Thyroid gland (tissue), 4 donors: ENCODE data around the gene RIPOR1. TPM values are rescaled to one million over a fixed set of nuclear protein-coding genes. Genes with fewer than 3 reads are reported as not detected.

Source experiments
- DNase-seq, 2 donors: peaks; one replicate each; pipeline ENCODE4 v3.0.0-alpha.2; 2019
- H3K27ac ChIP-seq, 3 donors: fragments of 200-600 bp; sonication (generic); 1 replicate in 2 of 3; 2 replicates in 1 of 3; pipeline ENCODE4 v1.5.1; 2016 to 2019; ENCODE audit warnings: mild to moderate bottlenecking in 1 of 3, moderate library complexity in 1 of 3
- H3K27me3 ChIP-seq: fragments of 200-600 bp; sonication (generic); one replicate; pipeline ENCODE4 v1.5.1; 2019
- H3K36me3 ChIP-seq, 2 donors: fragments of 200-600 bp; sonication (generic); one replicate each; pipeline ENCODE4 v1.5.1; 2016 to 2019
- H3K4me1 ChIP-seq, 2 donors: fragments of 200-600 bp; sonication (generic); one replicate each; pipeline ENCODE4 v1.5.1; 2017 to 2019
- H3K4me3 ChIP-seq, 3 donors: fragments of 200-600 bp; sonication (generic); replicated peaks in 1 of 3; 1 replicate in 2 of 3; 2 replicates in 1 of 3; pipeline ENCODE4 v1.5.1; 2016; ENCODE audit warnings: mild to moderate bottlenecking in 1 of 3
- H3K9me3 ChIP-seq: fragments of 200-600 bp; sonication (generic); one replicate; pipeline ENCODE4 v1.5.1; 2017
- CTCF ChIP-seq, 6 experiments: fragments of 200-600 bp in 3 of 6; fragments of 450-650 bp in 3 of 6; sonication (generic) in 3 of 6; IDR thresholded peaks; one replicate each; pipeline ENCODE4 v1.5.1; 2016 to 2019; ENCODE audit warnings: antibody characterized with exemption in 6 of 6, mild to moderate bottlenecking in 2 of 6, inconsistent platforms in 1 of 6, moderate library complexity in 1 of 6
- POLR2A ChIP-seq, 2 donors: fragments of 450-650 bp; IDR thresholded peaks; one replicate each; pipeline ENCODE4 v1.6.1; 2017; ENCODE audit warnings: antibody characterized with exemption in 2 of 2, mild to moderate bottlenecking in 2 of 2, moderate library complexity in 1 of 2
- WGBS, 2 donors: methylation state at CpG; one replicate each; pipeline ENCODE4 v1.1.5; 2017; 5-methylcytosine and 5-hydroxymethylcytosine counted together
- intact Hi-C: fragments of 100-400 bp; cut with DNase I; formaldehyde crosslinking; loops from one replicate; pipeline ENCODE4 v1.15.1; 2023
- total RNA-seq, 4 donors: library from RNA; depleted of rRNA; stranded (reverse); fragments of >200 nt; gene quantifications; one replicate each; pipeline ENCODE4 v1.2.3, GENCODE V29; 2016

RIPOR1 gene
- total RNA-seq, 4 donors from 2014 or later = 21.3 to 57.1 (median 41.2) TPM

- 92 to 100% methylated on average over 1 of the region's 1 CpG for WGBS, 2 donors
- no peak overlapping the region for H3K27ac ChIP-seq
- no peak overlapping the region for H3K4me3 ChIP-seq
- peaks cover 38 to 40% of the 10 kb centered on the region in 2 donors for H3K36me3 ChIP-seq
- H3K27me3 ChIP-seq = no peaks in the 10 kb centered on the region
- peaks cover 27 to 42% of the 10 kb centered on the region in 2 donors for H3K4me1 ChIP-seq
- TF ChIP-seq CTCF (IDR thresholded peaks at IDR 0.05) = no peak
- no peak for TF ChIP-seq POLR2A (IDR thresholded peaks at IDR 0.05)
- intact Hi-C loops = loop anchor here (5.0 kb wide), 1 partner anchor 407 kb away; no protein-coding TSS in a partner anchor
- no peak for DNase-seq
- no peaks in the 10 kb centered on the region for H3K9me3 ChIP-seq
These were observed 12.1 kb downstream of the RIPOR1 start for GRCh38 chr16:67540756-67541155.

- WGBS, 2 donors = 70 to 79% methylated on average over 7 to 10 of the region's 14 CpGs
- peak; percentile 54 to 75 for DNase-seq
- Histone ChIP-seq H3K27ac (no peak overlapping the region), H3K36me3 (peaks cover 43% of the 10 kb centered on the region in 2 donors), H3K4me3 (no peak overlapping the region), H3K4me1 (peaks cover 24 to 42% of the 10 kb centered on the region in 2 donors), H3K27me3 (no peaks in the 10 kb centered on the region), H3K9me3 (no peaks in the 10 kb centered on the region)
- intact Hi-C loops = loop anchor here (5.0 kb wide), 1 partner anchor 406 kb away; no protein-coding TSS in a partner anchor
- no peak for TF ChIP-seq CTCF (IDR thresholded peaks at IDR 0.05)
- TF ChIP-seq POLR2A (IDR thresholded peaks at IDR 0.05) = no peak
These were observed 13.0 kb downstream of the RIPOR1 start for GRCh38 chr16:67541391-67542263.

- Histone ChIP-seq H3K4me1 (peaks cover 20 to 44% of the 10 kb centered on the region in 2 donors), H3K9me3 (no peaks in the 10 kb centered on the region), H3K27me3 (no peaks in the 10 kb centered on the region), H3K36me3 (peaks cover 43% of the 10 kb centered on the region in 2 donors), H3K4me3 (no peak overlapping the region), H3K27ac (no peak overlapping the region)
- intact Hi-C loops = loop anchor here (5.0 kb wide), 1 partner anchor 405 kb away; no protein-coding TSS in a partner anchor
- TF ChIP-seq POLR2A (IDR thresholded peaks at IDR 0.05) = no peak
- TF ChIP-seq CTCF (IDR thresholded peaks at IDR 0.05) = no peak
- peak; percentile 31 to 35 for DNase-seq
These were observed 13.8 kb downstream of the RIPOR1 start for GRCh38 chr16:67542464-67542863.

GRCh38 chr16:67543036-67543435, 14.4 kb downstream of the RIPOR1 start:
- no peak overlapping the region for H3K4me3 ChIP-seq
- TF ChIP-seq CTCF (IDR thresholded peaks at IDR 0.05) (no peak), POLR2A (IDR thresholded peaks at IDR 0.05) (no peak)
- WGBS, 2 donors = 98 to 100% methylated on average over 3 to 4 of the region's 8 CpGs
- peaks cover 43% of the 10 kb centered on the region in 2 donors for H3K36me3 ChIP-seq
- DNase-seq = no peak
- H3K9me3 ChIP-seq = no peaks in the 10 kb centered on the region
- intact Hi-C loops = loop anchor here (5.0 kb wide), 1 partner anchor 404 kb away; no protein-coding TSS in a partner anchor
- H3K27me3 ChIP-seq = no peaks in the 10 kb centered on the region
- H3K27ac ChIP-seq = no peak overlapping the region
- peaks cover 23 to 50% of the 10 kb centered on the region in 2 donors for H3K4me1 ChIP-seq

- H3K27ac ChIP-seq = no peak overlapping the region
- no peaks in the 10 kb centered on the region for H3K9me3 ChIP-seq
- intact Hi-C loops = loop anchor here (5.0 kb wide), 1 partner anchor 404 kb away; no protein-coding TSS in a partner anchor
- no peak for DNase-seq
- H3K36me3 ChIP-seq = peaks cover 43% of the 10 kb centered on the region in 2 donors
- 89 to 92% methylated on average over 6 of the region's 6 CpGs for WGBS, 2 donors
- no peak overlapping the region for H3K4me3 ChIP-seq
- TF ChIP-seq POLR2A (IDR thresholded peaks at IDR 0.05) (no peak), CTCF (IDR thresholded peaks at IDR 0.05) (no peak)
- H3K27me3 ChIP-seq = no peaks in the 10 kb centered on the region
- peaks cover 18 to 52% of the 10 kb centered on the region in 2 donors for H3K4me1 ChIP-seq
These were observed 15.0 kb downstream of the RIPOR1 start for GRCh38 chr16:67543582-67543981.
